Right kidney (tissue), 1 donor: ENCODE data around the gene ARHGAP40.

Experiments used
- DNase-seq: peaks from one replicate; pipeline ENCODE4 v3.0.0-alpha.2; 2016

ARHGAP40 gene

GRCh38 chr20:38685271-38685670 is 83.7 kb downstream of the ARHGAP40 start:
- no peak for DNase-seq

GRCh38 chr20:38685853-38686473 is 84.4 kb downstream of the ARHGAP40 start:
- DNase-seq = no peak

DNA sequence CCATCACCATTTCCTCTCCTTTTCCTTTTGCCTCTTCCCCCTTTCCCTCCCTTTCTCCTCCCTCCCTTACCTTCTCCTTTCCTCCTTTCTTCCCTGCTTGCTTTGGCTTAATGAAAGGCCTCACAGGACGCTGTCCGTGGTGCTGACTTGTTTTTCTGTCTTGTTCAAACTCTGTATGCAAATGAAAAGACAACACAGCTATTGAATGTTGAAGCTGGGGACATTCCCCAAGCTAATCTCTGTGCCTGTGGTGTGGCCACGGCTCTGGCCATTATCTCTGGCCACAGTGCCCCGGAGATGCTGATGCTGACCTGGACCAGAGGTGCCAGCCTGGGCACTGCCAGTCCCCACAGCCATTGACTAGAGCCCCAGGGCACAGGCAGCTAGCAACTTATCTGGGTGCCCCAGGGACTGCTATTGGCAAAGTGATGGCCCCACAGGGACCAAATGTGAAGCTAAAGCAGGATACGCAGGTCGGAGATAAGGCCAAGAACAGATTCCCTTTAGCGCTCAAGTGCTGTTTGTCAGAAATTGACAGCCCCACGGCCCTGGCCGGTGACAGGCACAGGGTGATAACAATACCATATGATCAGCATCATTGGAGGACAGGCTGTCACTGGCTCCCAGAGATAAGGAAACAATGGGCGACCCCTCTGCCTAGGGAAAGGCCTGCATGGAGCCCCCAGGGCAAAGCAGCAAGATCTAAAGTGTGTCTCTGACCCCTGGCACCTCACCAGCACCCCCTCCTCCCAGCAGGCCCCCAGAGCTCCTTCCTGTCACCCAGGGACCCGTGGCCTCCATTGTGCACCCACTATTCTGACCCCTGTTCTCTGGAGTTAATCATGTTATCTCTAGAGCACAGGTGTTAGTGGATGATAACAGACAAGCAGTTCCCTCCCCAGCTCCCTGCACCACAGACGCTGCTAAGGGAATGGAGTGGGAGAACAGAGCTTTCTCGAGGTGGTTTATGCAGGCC is 91.1 kb downstream of the ARHGAP40 start:
- DNase-seq = peak; percentile 49

DNA sequence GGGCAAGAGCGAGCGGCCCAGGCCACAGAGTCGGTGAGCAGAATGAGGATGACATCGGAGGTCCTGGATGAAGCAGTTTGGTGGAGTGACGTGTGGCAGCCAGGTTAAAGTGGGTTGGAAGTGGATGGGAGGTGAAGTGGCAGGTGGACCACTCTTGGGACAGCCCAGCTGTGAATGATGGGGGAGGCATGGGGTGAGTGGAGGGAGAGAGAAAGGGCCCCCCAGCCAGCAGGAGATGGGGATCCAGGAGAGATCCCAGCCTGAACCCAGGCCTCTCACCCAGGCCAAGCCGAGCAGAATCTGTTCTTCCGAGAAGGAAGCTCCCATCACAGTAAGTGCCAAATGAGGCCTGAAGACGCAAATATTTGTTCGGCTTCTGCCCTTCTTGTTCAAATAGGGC is 95.7 kb downstream of the ARHGAP40 start:
- DNase-seq = no peak

DNA sequence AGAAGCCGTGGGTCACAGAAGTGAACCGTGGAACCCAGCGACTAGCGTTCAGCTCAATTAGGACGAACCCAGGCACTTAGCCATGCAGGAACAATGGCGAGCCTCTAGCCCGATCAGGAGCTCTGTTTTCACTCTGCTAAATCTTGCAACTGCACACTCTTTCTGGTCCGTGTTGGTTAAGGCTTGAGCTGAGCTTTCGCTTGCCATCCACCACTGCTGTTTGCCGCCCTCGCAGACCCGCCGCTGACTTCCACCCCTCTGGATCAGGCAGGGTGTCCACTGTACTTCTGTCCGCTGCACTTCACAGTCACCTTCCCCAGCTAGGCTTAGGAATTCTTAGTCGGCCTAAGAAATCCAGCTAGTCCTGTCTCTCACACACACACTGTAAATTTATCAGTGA is 96.9 kb downstream of the ARHGAP40 start:
- no peak for DNase-seq

DNA sequence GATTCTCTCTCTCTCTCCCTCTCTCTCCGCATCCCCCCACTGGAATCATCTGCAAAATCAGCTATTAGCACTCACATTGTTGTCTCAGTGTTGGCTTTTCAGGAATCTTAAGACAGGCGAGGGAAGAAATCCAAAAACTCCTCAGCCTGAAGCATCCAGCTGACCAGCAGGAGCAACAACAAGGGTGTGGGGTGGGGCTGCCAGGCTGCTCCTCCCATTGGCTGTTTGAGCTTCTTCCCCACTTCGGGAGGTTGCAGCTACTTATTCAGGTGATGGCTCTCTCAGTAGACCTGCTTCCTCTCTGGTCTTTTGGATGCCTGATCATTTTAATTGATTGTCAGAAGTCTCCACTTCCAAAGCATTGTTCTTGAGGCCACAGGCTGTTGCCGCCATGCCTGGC is 98.5 kb downstream of the ARHGAP40 start:
- no peak for DNase-seq
